Neural crest cell (in vitro differentiated cells): ENCODE results near the gene FOXL2NB. TPM values are rescaled to one million over a fixed set of nuclear protein-coding genes. Genes with fewer than 3 reads are reported as not detected.

Source experiments
- DNase-seq: peaks from one replicate; pipeline ENCODE4 v3.0.0; 2021; ENCODE audit warnings: low read depth, mixed read lengths, low spot score
- H3K27ac Mint-ChIP-seq: one replicate; pipeline ENCODE4 v1.8.0; 2021; ENCODE audit warnings: mild to moderate bottlenecking, mixed read lengths; ENCODE audit not compliant: unreplicated experiment
- H3K27me3 Mint-ChIP-seq: 2 replicates; pipeline ENCODE4 v1.8.0; 2021; ENCODE audit warnings: low read depth, mild to moderate bottlenecking, mixed read lengths
- H3K36me3 Mint-ChIP-seq: 2 replicates; pipeline ENCODE4 v1.8.0; 2021; ENCODE audit warnings: low read depth, mild to moderate bottlenecking, mixed read lengths
- H3K4me1 Mint-ChIP-seq: 2 replicates; pipeline ENCODE4 v1.8.0; 2021; ENCODE audit warnings: mixed read lengths
- H3K4me3 Mint-ChIP-seq: one replicate; pipeline ENCODE4 v1.8.0; 2021; ENCODE audit warnings: mild to moderate bottlenecking, mixed read lengths
- H3K9me3 Mint-ChIP-seq: 2 replicates; pipeline ENCODE4 v1.8.0; 2021; ENCODE audit warnings: mixed read lengths
- CTCF ChIP-seq: fragments of 200-600 bp; sonication (generic); conservative IDR thresholded peaks from 2 replicates; pipeline ENCODE4 v1.5.0; 2021; ENCODE audit warnings: antibody characterized with exemption, mild to moderate bottlenecking
- total RNA-seq: library from RNA; stranded (reverse); gene quantifications from 2 replicates; pipeline ENCODE4 v1.2.1, GENCODE V29; 2021

The FOXL2NB gene
- total RNA-seq, 1 donor from 2014 or later, result not detected

GRCh38 chr3:138945709-138946662, 1.0 kb upstream of the FOXL2NB start:
- no peak overlapping the region for H3K27ac Mint-ChIP-seq
- H3K4me3 Mint-ChIP-seq, result no peak overlapping the region
- peaks cover 94% of the 10 kb centered on the region for H3K27me3 Mint-ChIP-seq
- peaks cover 15% of the 10 kb centered on the region for H3K4me1 Mint-ChIP-seq
- no peak for DNase-seq
- TF ChIP-seq CTCF, result peak; percentile 53
- H3K9me3 Mint-ChIP-seq, result no peaks in the 10 kb centered on the region
- peaks cover 4% of the 10 kb centered on the region for H3K36me3 Mint-ChIP-seq

GRCh38 chr3:138947495-138948121, 591 bp downstream of the FOXL2NB start:
- no peak overlapping the region for H3K27ac Mint-ChIP-seq
- no peak for DNase-seq
- H3K4me1 Mint-ChIP-seq, result peaks cover 15% of the 10 kb centered on the region
- peak overlapping the region; percentile 82 for H3K4me3 Mint-ChIP-seq
- H3K27me3 Mint-ChIP-seq, result peaks cover 93% of the 10 kb centered on the region
- no peaks in the 10 kb centered on the region for H3K9me3 Mint-ChIP-seq
- peaks cover 2% of the 10 kb centered on the region for H3K36me3 Mint-ChIP-seq
- no peak for TF ChIP-seq CTCF

- no peak overlapping the region for H3K27ac Mint-ChIP-seq
- H3K4me3 Mint-ChIP-seq, result peak overlapping the region; percentile 82
- no peak for DNase-seq
- no peak for TF ChIP-seq CTCF
- peaks cover 15% of the 10 kb centered on the region for H3K4me1 Mint-ChIP-seq
- H3K9me3 Mint-ChIP-seq, result no peaks in the 10 kb centered on the region
- peaks cover 93% of the 10 kb centered on the region for H3K27me3 Mint-ChIP-seq
- no peaks in the 10 kb centered on the region for H3K36me3 Mint-ChIP-seq
Observed at GRCh38 chr3:138948371-138949001, 1.5 kb downstream of the FOXL2NB start.

- TF ChIP-seq CTCF, result no peak
- H3K4me1 Mint-ChIP-seq, result peaks cover 15% of the 10 kb centered on the region
- DNase-seq, result no peak
- H3K4me3 Mint-ChIP-seq, result peak overlapping the region; percentile 60
- no peaks in the 10 kb centered on the region for H3K36me3 Mint-ChIP-seq
- no peak overlapping the region for H3K27ac Mint-ChIP-seq
- H3K27me3 Mint-ChIP-seq, result peaks cover 93% of the 10 kb centered on the region
- H3K9me3 Mint-ChIP-seq, result no peaks in the 10 kb centered on the region
Observed at GRCh38 chr3:138949002-138949418, 2.0 kb downstream of the FOXL2NB start.

GRCh38 chr3:138949445-138950005, 2.5 kb downstream of the FOXL2NB start:
- Mint-ChIP-seq H3K36me3 (no peaks in the 10 kb centered on the region), H3K27ac (no peak overlapping the region), H3K4me1 (peaks cover 15% of the 10 kb centered on the region), H3K4me3 (peak overlapping the region; percentile 60), H3K27me3 (peaks cover 93% of the 10 kb centered on the region), H3K9me3 (no peaks in the 10 kb centered on the region)
- TF ChIP-seq CTCF, result no peak
- no peak for DNase-seq
